Heart left ventricle (tissue), 13 donors: ENCODE measurements around the gene CLDN16.

Source experiments
- POLR2A ChIP-seq, 2 donors: fragments of 450-650 bp; IDR thresholded peaks; one replicate each; pipeline ENCODE4 v1.6.1; 2017; ENCODE audit warnings: antibody characterized with exemption in 2 of 2, mild to moderate bottlenecking in 2 of 2, moderate library complexity in 2 of 2
- TF ChIP-seq, protein P1 (sequence below), 12 donors: fragments of 200-600 bp; sonication (generic) in 4 of 12; IDR thresholded peaks; one replicate each; pipeline versions ENCODE4 v1.5.0 to v1.8.0; 2018 to 2022; ENCODE audit warnings: antibody characterized with exemption in 12 of 12, mild to moderate bottlenecking in 5 of 12
- donor health status: ischemic (EF 13 %, LVEDD 7.1; RV severe dilation, severe dysfunction).
- donor health status: DM: no; HTN: yes; CAD: no.
- donor health status: DM: no; HTN: no; CAD: no.
- donor health status: ischemic (EF 25% LVEDD 6.9; RV normal size, moderate dysfunction).
- donor health status: ischemic (EF 25% LVEDD 5.7; RV mildly dilated, moderate dysfunction).
- donor health status: ischemic (EF 35%, LVEDD 5.7; RV mildly dilated, moderate dysfunction).
- donor health status: nonischemic (EF 11% LVEDD 7.7; RV severe dilation, severe dysfunction).
- donor health status: DM: yes; HTN: yes; CAD: no.
- donor health status: PGD.
- donor health status: ischemic (EF 29% LVEDD 5.4; RV normal size, mild dysfunction).
- donor health status: nonischemic (EF 23%, LVEDD 6.1; RV moderate dilation, normal function).

DNA sequence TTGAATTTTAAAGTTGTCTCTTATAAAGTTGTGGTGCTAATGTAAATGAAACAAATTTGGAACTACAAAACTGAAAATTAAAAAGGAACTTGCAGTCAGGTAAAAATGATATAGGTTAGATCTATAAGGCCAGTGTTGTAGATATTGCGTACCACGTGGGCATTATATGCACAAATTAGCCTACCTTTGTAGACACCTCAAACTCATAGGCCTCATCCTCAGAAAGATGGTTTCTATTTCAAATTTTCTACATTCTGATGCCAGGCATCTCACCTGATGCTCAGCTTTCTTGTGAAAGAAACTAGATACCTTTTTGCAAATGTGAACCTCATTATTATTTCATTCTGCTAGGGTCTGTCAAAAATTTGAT lies 36.1 kb downstream of the CLDN16 start:
- TF ChIP-seq POLR2A (IDR thresholded peaks at IDR 0.05): no peak
- TF ChIP-seq, protein P1, sequence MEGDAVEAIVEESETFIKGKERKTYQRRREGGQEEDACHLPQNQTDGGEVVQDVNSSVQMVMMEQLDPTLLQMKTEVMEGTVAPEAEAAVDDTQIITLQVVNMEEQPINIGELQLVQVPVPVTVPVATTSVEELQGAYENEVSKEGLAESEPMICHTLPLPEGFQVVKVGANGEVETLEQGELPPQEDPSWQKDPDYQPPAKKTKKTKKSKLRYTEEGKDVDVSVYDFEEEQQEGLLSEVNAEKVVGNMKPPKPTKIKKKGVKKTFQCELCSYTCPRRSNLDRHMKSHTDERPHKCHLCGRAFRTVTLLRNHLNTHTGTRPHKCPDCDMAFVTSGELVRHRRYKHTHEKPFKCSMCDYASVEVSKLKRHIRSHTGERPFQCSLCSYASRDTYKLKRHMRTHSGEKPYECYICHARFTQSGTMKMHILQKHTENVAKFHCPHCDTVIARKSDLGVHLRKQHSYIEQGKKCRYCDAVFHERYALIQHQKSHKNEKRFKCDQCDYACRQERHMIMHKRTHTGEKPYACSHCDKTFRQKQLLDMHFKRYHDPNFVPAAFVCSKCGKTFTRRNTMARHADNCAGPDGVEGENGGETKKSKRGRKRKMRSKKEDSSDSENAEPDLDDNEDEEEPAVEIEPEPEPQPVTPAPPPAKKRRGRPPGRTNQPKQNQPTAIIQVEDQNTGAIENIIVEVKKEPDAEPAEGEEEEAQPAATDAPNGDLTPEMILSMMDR (IDR thresholded peaks at IDR 0.05): no peak
